Measurements from ENCODE around the gene CACNA1S.

- TF ChIP-seq CTCF (IDR thresholded peaks at IDR 0.05; ENCODE audit: low read depth, low read length, poor library complexity, severe bottlenecking) (no peak), EZH2phosphoT487 (IDR thresholded peaks at IDR 0.05; ENCODE audit: borderline replicate concordance, low read length) (no peak)
These were observed 121.1 kb downstream of the CACNA1S start for GRCh38 chr1:200991097-200991614.
